GM12878 (cell line): ENCODE results near the gene ARHGEF33. TPM values are rescaled to one million over a fixed set of nuclear protein-coding genes. Genes with fewer than 3 reads are reported as not detected.

Source experiments
- ATAC-seq: fragments of 200-7000 bp; cut with Tn5 transposase; 3 replicates; pipeline ENCODE4 v1.9.1; 2020; ENCODE audit warnings: mild to moderate bottlenecking, moderate library complexity
- BruUV-seq: library from RNA; stranded (reverse); fragments of 400-500 nt; replicated peaks from 2 replicates; lab custom pipeline; 2021; lab: Mats Ljungman, UMichigan
- CTCF ChIA-PET: fragments of 300-600 bp; sonication (Branson Sonifier 250); formaldehyde crosslinking; extraction: SDS; loops from one replicate; lab custom pipeline; 2021; ENCODE audit warnings: inconsistent platforms; lab: Yijun Ruan, JAX
- POLR2A ChIA-PET: fragments of 350-600 bp; formaldehyde crosslinking; extraction: SDS; loops from one replicate; lab custom pipeline; 2021; ENCODE audit warnings: inconsistent platforms; lab: Charles Lee
- RAD21 ChIA-PET: fragments of 300-600 bp; sonication (Branson Sonifier 250); formaldehyde crosslinking; loops from one replicate; lab custom pipeline; 2023; ENCODE audit warnings: antibody characterized with exemption; ENCODE audit not compliant: unreplicated experiment; lab: Charles Lee
- SMC1A ChIA-PET: fragments of 300-600 bp; sonication (Branson Sonifier 250); formaldehyde crosslinking; loops from one replicate; lab custom pipeline; 2023; ENCODE audit not compliant: unreplicated experiment, uncharacterized antibody; lab: Charles Lee
- DNase-seq: peaks from one replicate; pipeline ENCODE4 v3.0.0-alpha.2; 2011; ENCODE audit warnings: low read depth, low spot score
- FAIRE-seq: peaks from 3 replicates; lab custom pipeline; 2011; peaks lifted over from hg19 to GRCh38; lab: Jason Lieb, UNC
- H2AFZ ChIP-seq: 2 replicates; pipeline ENCODE4 v1.6.0; 2011; ENCODE audit warnings: low read depth, low read length, control low read depth; ENCODE audit not compliant: control insufficient read depth
- H3K27ac ChIP-seq: 2 replicates; pipeline ENCODE4 v1.5.1; 2011; ENCODE audit warnings: control low read depth; ENCODE audit not compliant: control insufficient read depth, insufficient read depth
- H3K27me3 ChIP-seq, 2 experiments: replicated peaks in 1 of 2; 2 replicates each; pipeline versions ENCODE4 v1.6.0 to v1.6.1; 2011; ENCODE audit warnings: low read length in 1 of 2; ENCODE audit not compliant: control insufficient read depth in 2 of 2, insufficient read depth in 2 of 2
- H3K36me3 ChIP-seq, 2 experiments: 2 replicates each; pipeline ENCODE4 v1.5.1; 2011; ENCODE audit warnings: low read length in 1 of 2; ENCODE audit not compliant: control insufficient read depth in 2 of 2, insufficient read depth in 2 of 2
- H3K4me1 ChIP-seq: 2 replicates; pipeline ENCODE4 v1.6.1; 2011; ENCODE audit warnings: mild to moderate bottlenecking, low read length, moderate library complexity, mixed read lengths; ENCODE audit not compliant: control insufficient read depth, insufficient read depth
- H3K4me2 ChIP-seq: 2 replicates; pipeline ENCODE4 v1.6.0; 2011; ENCODE audit warnings: control low read depth; ENCODE audit not compliant: control insufficient read depth, insufficient read depth
- H3K4me3 ChIP-seq: fragments of 200-600 bp; sonication (generic); 2 replicates; pipeline ENCODE4 v1.5.1; 2016
- H3K79me2 ChIP-seq: 2 replicates; pipeline ENCODE4 v1.6.0; 2011; ENCODE audit warnings: low read length; ENCODE audit not compliant: control insufficient read depth, insufficient read depth
- H3K9ac ChIP-seq: 2 replicates; pipeline ENCODE4 v1.8.0; 2011; ENCODE audit warnings: low read length, control low read depth, mixed read lengths; ENCODE audit not compliant: control insufficient read depth, insufficient read depth
- H3K9me3 ChIP-seq: replicated peaks from 3 replicates; pipeline ENCODE4 v1.5.1; 2011; ENCODE audit warnings: mild to moderate bottlenecking, low read length; ENCODE audit not compliant: control insufficient read depth, insufficient read depth
- H4K20me1 ChIP-seq: 2 replicates; pipeline ENCODE4 v1.6.0; 2011; ENCODE audit not compliant: control insufficient read depth, insufficient read depth
- CHD1 ChIP-seq: IDR thresholded peaks from 2 replicates; pipeline ENCODE4 v1.6.1; 2012; ENCODE audit warnings: low read depth, low read length, improper control_type of control experiment
- EP300 ChIP-seq, 2 experiments: fragments of 150-350 bp in 1 of 2; IDR thresholded peaks; 2 replicates each; pipeline ENCODE4 v1.6.1; 2011 to 2012; ENCODE audit warnings: low read depth in 2 of 2, low read length in 2 of 2, borderline replicate concordance in 1 of 2, improper control_type of control experiment in 1 of 2, inconsistent platforms in 1 of 2; ENCODE audit not compliant: control insufficient read depth in 1 of 2
- HCFC1 ChIP-seq: fragments of 150-350 bp; IDR thresholded peaks from 2 replicates; pipeline ENCODE4 v1.6.1; 2014; ENCODE audit warnings: low read length
- HSF1 ChIP-seq: fragments of 150-350 bp; IDR thresholded peaks from 2 replicates; pipeline ENCODE4 v1.6.1; 2014; ENCODE audit warnings: mild to moderate bottlenecking, low read depth, low read length
- MTA3 ChIP-seq: IDR thresholded peaks from 2 replicates; pipeline ENCODE4 v1.6.1; 2012; ENCODE audit warnings: low read length, inconsistent platforms, borderline replicate concordance
- MYC ChIP-seq: IDR thresholded peaks from 2 replicates; pipeline ENCODE4 v1.6.1; 2011; ENCODE audit warnings: mild to moderate bottlenecking, low read length, moderate library complexity, inconsistent platforms; ENCODE audit not compliant: insufficient read depth, insufficient replicate concordance, insufficient read length, severe bottlenecking
- YBX1 ChIP-seq: fragments of 450-650 bp; IDR thresholded peaks from 2 replicates; pipeline ENCODE4 v1.6.1; 2016; ENCODE audit warnings: antibody characterized with exemption
- ZSCAN29 ChIP-seq: fragments of 450-650 bp; IDR thresholded peaks from 2 replicates; pipeline ENCODE4 v1.6.1; 2017; ENCODE audit warnings: mild to moderate bottlenecking, moderate library complexity
- WGBS: methylation state at CpG from one replicate; pipeline ENCODE4 v1.1.6; 2016; ENCODE audit warnings: low lambda C conversion rate; ENCODE audit not compliant: insufficient replicate concordance, insufficient coverage; ENCODE audit errors: missing lambda C conversion rate; 5-methylcytosine and 5-hydroxymethylcytosine counted together
- in situ Hi-C: fragments of 300-500 bp; cut with MboI; formaldehyde crosslinking; loops from 9 replicates; pipeline ENCODE4 v1.14.3; 2018; ENCODE audit warnings: mixed read lengths
- intact Hi-C: fragments of 100-400 bp; cut with micrococcal nuclease; formaldehyde crosslinking; loops from one replicate; pipeline ENCODE4 v1.14.2; 2022; ENCODE audit not compliant: unreplicated experiment
- polyA plus RNA-seq, 11 experiments: library from polyadenylated mRNA; depleted of rRNA in 4 of 11; unstranded in 6 of 11; stranded (reverse) in 5 of 11; fragments of >200 nt; fragmentation: Nextera tagmentation in 4 of 11; fragmentation: Illumina TruSeq in 1 of 11; extraction: Ambion mirVana in 4 of 11; extraction: Trizol in 1 of 11; gene quantifications; 1 replicate in 1 of 11; 2 replicates in 10 of 11; pipeline versions ENCODE4 v1.2.1 to v1.2.3, GENCODE V29; 2011 to 2016; ENCODE audit warnings: inconsistent platforms in 2 of 11, missing spikeins in 2 of 11, low read depth in 1 of 11
- total RNA-seq, 4 experiments: library from RNA; depleted of rRNA in 3 of 4; stranded (reverse); fragments of >200 nt in 3 of 4; fragmentation: Illumina TruSeq in 1 of 4; extraction: Trizol in 1 of 4; gene quantifications; 2 replicates each; pipeline versions ENCODE4 v1.2.1 to v1.2.3, GENCODE V29; 2013 to 2021

The ARHGEF33 gene
- total and polyA plus RNA-seq, 10 of the 15 experiments (the other 5 are each of a cell fraction or from before 2014, with no cell fraction given) = 0.01 to 0.08 (median 0.05) TPM; not detected in 4

GRCh38 chr2:38866773-38867443 is 22.8 kb upstream of the ARHGEF33 start:
- intact Hi-C loops (no loop called here), in situ Hi-C loops (no loop called here)
- Histone ChIP-seq H3K79me2 (no peaks in the 10 kb centered on the region), H3K9me3 (peaks cover 1% of the 10 kb centered on the region; the same call in 2 of the 3 replicates), H2AFZ (no peak overlapping the region), H3K4me3 (no peak overlapping the region), H3K27ac (no peak overlapping the region), H3K4me1 (no peaks in the 10 kb centered on the region), H4K20me1 (no peaks in the 10 kb centered on the region), H3K36me3 (no peaks in the 10 kb centered on the region; a peak in 2 of 4 replicates), H3K9ac (no peak overlapping the region), H3K27me3 (no peaks in the 10 kb centered on the region), H3K4me2 (no peak overlapping the region)
- ATAC-seq = no peak
- ChIA-PET CTCF (no interaction called here), POLR2A (no interaction called here), SMC1A (no interaction called here), RAD21 (no interaction called here)
- TF ChIP-seq MTA3 (no peak), YBX1 (no peak), EP300 (IDR thresholded peaks at IDR 0.05; ENCODE audit: borderline replicate concordance in 1 of 2, control insufficient read depth in 1 of 2, low read depth in 2 of 2, low read length in 2 of 2) (no peak), CHD1 (no peak), HSF1 (no peak), MYC (no peak), ZSCAN29 (no peak), HCFC1 (no peak)
- WGBS = 78% methylated on average over 3 of the region's 3 CpGs
- no peak for FAIRE-seq
- BruUV-seq = no TSS peak
- no peak for DNase-seq
